AG04450 (cell line): ENCODE data around the gene KMT2D. TPM values are rescaled to one million over a fixed set of nuclear protein-coding genes. Genes with fewer than 3 reads are reported as not detected.

Source experiments
- CTCF ChIA-PET: fragments of 300-600, 350-600 bp; formaldehyde crosslinking; extraction: SDS; loops from one replicate; lab custom pipeline; 2022; ENCODE audit warnings: antibody characterized with exemption, inconsistent platforms; lab: Charles Lee
- POLR2A ChIA-PET: fragments of 350-600 bp; formaldehyde crosslinking; extraction: SDS; loops from one replicate; lab custom pipeline; 2021; ENCODE audit warnings: antibody characterized with exemption, inconsistent platforms; lab: Yijun Ruan, JAX
- DNase-seq: peaks from one replicate; pipeline ENCODE4 v3.0.0-alpha.2; 2011; ENCODE audit warnings: low read depth, low spot score
- H3K27ac ChIP-seq: one replicate; pipeline ENCODE4 v1.5.1; 2012; ENCODE audit warnings: low read depth, low read length, control low read depth
- H3K27me3 ChIP-seq: one replicate; pipeline ENCODE4 v1.6.0; 2012; ENCODE audit warnings: low read length; ENCODE audit not compliant: control insufficient read depth, insufficient read depth
- H3K4me3 ChIP-seq: 2 replicates; pipeline ENCODE4 v1.5.1; 2011; ENCODE audit warnings: mild to moderate bottlenecking, low read depth, low read length, control low read depth
- H3K9me3 ChIP-seq: 2 replicates; pipeline ENCODE4 v1.5.1; 2012; ENCODE audit warnings: low read length; ENCODE audit not compliant: control insufficient read depth, insufficient read depth
- CTCF ChIP-seq: IDR thresholded peaks from 2 replicates; pipeline ENCODE4 v1.5.1; 2011; ENCODE audit warnings: low read depth, low read length, control low read depth, inconsistent platforms
- polyA plus RNA-seq: library from polyadenylated mRNA; depleted of rRNA; stranded (reverse); fragments of >200 nt; gene quantifications from 2 replicates; pipeline ENCODE4 v1.2.3, GENCODE V29; 2011

Gene KMT2D
- polyA plus RNA-seq, 1 experiment = 8.9 TPM

- no peaks in the 10 kb centered on the region; the same call in 1 of the 2 replicates for H3K9me3 ChIP-seq
- ChIA-PET CTCF (interaction anchor here (2.5 kb wide), 1 partner anchor 22 kb away, joined by 8 read pairs; no protein-coding TSS in a partner anchor), POLR2A (no interaction called here)
- H3K27me3 ChIP-seq = no peaks in the 10 kb centered on the region
- DNase-seq = no peak
- no peak overlapping the region for H3K27ac ChIP-seq
- no peak for TF ChIP-seq CTCF
- no peak overlapping the region for H3K4me3 ChIP-seq
Measured at GRCh38 chr12:49021292-49021915, 39.2 kb downstream of the KMT2D start.

- Histone ChIP-seq H3K9me3 (no peaks in the 10 kb centered on the region; the same call in 1 of the 2 replicates), H3K27me3 (no peaks in the 10 kb centered on the region), H3K4me3 (no peak overlapping the region), H3K27ac (no peak overlapping the region)
- CTCF ChIA-PET = interaction anchor here (0.7 to 2.5 kb wide), 6 partner anchors 9 to 228 kb away, joined by 3 to 9 read pairs (median 8); no protein-coding TSS in a partner anchor
- no peak for TF ChIP-seq CTCF
- no peak for DNase-seq
- POLR2A ChIA-PET = no interaction called here
Measured at GRCh38 chr12:49020441-49020840, 40.2 kb downstream of the KMT2D start.

GRCh38 chr12:49019443-49020324 lies 40.9 kb downstream of the KMT2D start:
- no peak overlapping the region for H3K4me3 ChIP-seq
- H3K9me3 ChIP-seq = no peaks in the 10 kb centered on the region; the same call in 1 of the 2 replicates
- no peaks in the 10 kb centered on the region for H3K27me3 ChIP-seq
- H3K27ac ChIP-seq = peak overlapping the region; percentile 98
- DNase-seq = no peak
- ChIA-PET CTCF (interaction anchor here (0.7 to 2.5 kb wide), 10 partner anchors 9 to 228 kb away, joined by 3 to 9 read pairs (median 6); no protein-coding TSS in a partner anchor), POLR2A (interaction anchor here (0.5 to 1.0 kb wide), 5 partner anchors 13 to 201 kb away, joined by 3 to 6 read pairs (median 4); no protein-coding TSS in a partner anchor)
- peak; percentile 49 for TF ChIP-seq CTCF

- H3K27me3 ChIP-seq = no peaks in the 10 kb centered on the region
- ChIA-PET CTCF (interaction anchor here (0.9 to 1.9 kb wide), 6 partner anchors 9 to 69 kb away, joined by 3 to 9 read pairs (median 4); no protein-coding TSS in a partner anchor), POLR2A (interaction anchor here (0.5 to 1.0 kb wide), 4 partner anchors 14 to 202 kb away, joined by 3 to 6 read pairs (median 4); no protein-coding TSS in a partner anchor)
- H3K9me3 ChIP-seq = no peaks in the 10 kb centered on the region; the same call in 1 of the 2 replicates
- H3K27ac ChIP-seq = peak overlapping the region; percentile 98
- DNase-seq = no peak
- peak overlapping the region; percentile 94 for H3K4me3 ChIP-seq
- TF ChIP-seq CTCF = no peak
Measured at GRCh38 chr12:49019120-49019430, 41.5 kb downstream of the KMT2D start.
